ENCODE data around the gene TMBIM4. TPM values are rescaled to one million over a fixed set of nuclear protein-coding genes. Genes with fewer than 3 reads are reported as not detected.

TMBIM4 gene
- polyA plus RNA-seq, 2 donors, result 83.6 to 104 TPM

DNA sequence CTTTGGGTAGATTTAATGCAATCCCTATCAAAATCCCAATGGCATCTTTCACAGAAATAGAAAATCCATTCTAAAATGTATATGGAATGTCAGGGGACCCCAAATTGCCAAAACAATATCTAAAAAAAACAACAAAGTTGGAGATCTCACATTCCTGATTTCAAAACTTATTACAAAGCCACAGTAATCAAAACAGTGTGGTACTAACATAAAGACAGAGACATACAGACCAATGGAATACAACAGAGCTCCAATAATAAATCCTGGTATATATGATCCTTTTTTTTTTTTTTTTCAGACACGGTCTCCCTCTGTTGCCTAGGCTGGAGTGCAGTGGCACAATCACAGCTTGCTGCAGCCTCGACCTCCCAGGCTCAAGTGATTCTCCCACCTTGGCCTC, 4.7 kb downstream of the TMBIM4 start:
- WGBS, 2 donors, result 98 to 100% methylated on average over 2 of the region's 2 CpGs

DNA sequence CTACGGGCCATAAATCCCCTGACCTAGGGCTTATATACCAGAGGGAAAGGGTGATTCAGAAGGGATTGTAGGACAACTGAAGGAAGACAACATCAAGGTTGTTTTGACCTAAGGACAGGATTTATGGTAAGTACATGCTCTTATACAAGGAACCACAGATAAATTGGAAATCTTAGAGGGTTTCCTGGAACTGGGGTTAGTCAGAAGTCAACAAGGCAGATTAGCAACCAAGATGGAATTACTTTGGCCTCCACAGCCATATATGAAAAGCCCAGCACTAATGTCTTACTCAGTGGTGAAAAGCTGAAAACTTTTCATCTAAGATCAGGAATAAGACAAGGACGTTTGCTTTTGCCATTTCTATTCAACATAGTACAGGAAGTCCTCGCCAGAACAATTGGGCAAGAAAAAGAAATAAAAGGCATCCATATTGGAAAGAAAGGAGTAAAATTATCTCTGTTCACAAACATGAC, 5.4 kb downstream of the TMBIM4 start:
- Histone ChIP-seq H3K27me3 (ENCODE audit: control insufficient read depth in 1 of 2, insufficient read depth in 2 of 2, low read length in 2 of 2) (no peaks in the 10 kb centered on the region), H3K27ac (ENCODE audit: low read depth in 2 of 2, low read length in 1 of 2) (no peak overlapping the region), H3K4me3 (ENCODE audit: low read depth in 1 of 2, low read length in 2 of 2) (no peak overlapping the region), H3K9me3 (ENCODE audit: control insufficient read depth in 2 of 2, insufficient read depth in 1 of 2, low read depth in 1 of 2, low read length in 1 of 2) (peaks cover 0 to 3% of the 10 kb centered on the region in 2 donors), H3K4me1 (ENCODE audit: control insufficient read depth in 2 of 2, insufficient read depth in 2 of 2, low read length in 1 of 2) (peaks cover 0 to 3% of the 10 kb centered on the region in 2 donors), H3K36me3 (ENCODE audit: control insufficient read depth in 2 of 2, insufficient read depth in 2 of 2, low read length in 1 of 2) (peaks cover 4% of the 10 kb centered on the region in 2 donors)
- WGBS, 2 donors, result 88 to 89% methylated on average over 3 of the region's 3 CpGs

More for the DNA sequence above, 4.7 kb downstream of the TMBIM4 start:
- Histone ChIP-seq H3K36me3 (ENCODE audit: control insufficient read depth in 2 of 2, insufficient read depth in 2 of 2, low read length in 1 of 2) (peaks cover 0 to 4% of the 10 kb centered on the region in 2 donors), H3K4me3 (ENCODE audit: low read depth in 1 of 2, low read length in 2 of 2) (no peak overlapping the region), H3K27me3 (ENCODE audit: control insufficient read depth in 1 of 2, insufficient read depth in 2 of 2, low read length in 2 of 2) (no peaks in the 10 kb centered on the region), H3K4me1 (ENCODE audit: control insufficient read depth in 2 of 2, insufficient read depth in 2 of 2, low read length in 1 of 2) (peaks cover 0 to 3% of the 10 kb centered on the region in 2 donors), H3K27ac (ENCODE audit: low read depth in 2 of 2, low read length in 1 of 2) (no peak overlapping the region), H3K9me3 (ENCODE audit: control insufficient read depth in 2 of 2, insufficient read depth in 1 of 2, low read depth in 1 of 2, low read length in 1 of 2) (peaks cover 0 to 3% of the 10 kb centered on the region in 2 donors)

DNA sequence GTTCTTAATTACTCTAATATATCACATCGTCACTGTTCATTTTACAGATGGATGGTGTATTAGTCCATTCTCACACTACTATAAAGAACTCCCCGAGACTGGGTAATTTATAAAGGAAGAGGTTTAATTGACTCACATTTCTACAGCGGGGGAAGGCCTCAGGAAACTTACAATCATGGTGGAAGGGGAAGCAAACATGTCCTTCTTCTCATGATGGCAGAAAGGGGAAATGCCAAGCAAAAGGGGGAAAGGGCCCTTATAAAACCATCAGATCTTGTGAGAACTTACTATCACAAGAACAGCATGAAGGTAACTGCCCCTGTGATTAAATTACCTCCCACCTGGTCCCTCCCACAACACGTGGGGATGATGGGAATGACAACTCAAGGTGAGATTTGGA, 6.5 kb downstream of the TMBIM4 start:
- Histone ChIP-seq H3K4me3 (ENCODE audit: low read depth in 1 of 2, low read length in 2 of 2) (no peak overlapping the region), H3K27me3 (ENCODE audit: control insufficient read depth in 1 of 2, insufficient read depth in 2 of 2, low read length in 2 of 2) (no peaks in the 10 kb centered on the region), H3K9me3 (ENCODE audit: control insufficient read depth in 2 of 2, insufficient read depth in 1 of 2, low read depth in 1 of 2, low read length in 1 of 2) (peaks cover 0 to 3% of the 10 kb centered on the region in 2 donors), H3K4me1 (ENCODE audit: control insufficient read depth in 2 of 2, insufficient read depth in 2 of 2, low read length in 1 of 2) (peaks cover 0 to 3% of the 10 kb centered on the region in 2 donors), H3K36me3 (ENCODE audit: control insufficient read depth in 2 of 2, insufficient read depth in 2 of 2, low read length in 1 of 2) (peaks cover 4% of the 10 kb centered on the region in 2 donors), H3K27ac (ENCODE audit: low read depth in 2 of 2, low read length in 1 of 2) (no peak overlapping the region)
- WGBS, 2 donors, result 64 to 73% methylated on average over 4 of the region's 4 CpGs

DNA sequence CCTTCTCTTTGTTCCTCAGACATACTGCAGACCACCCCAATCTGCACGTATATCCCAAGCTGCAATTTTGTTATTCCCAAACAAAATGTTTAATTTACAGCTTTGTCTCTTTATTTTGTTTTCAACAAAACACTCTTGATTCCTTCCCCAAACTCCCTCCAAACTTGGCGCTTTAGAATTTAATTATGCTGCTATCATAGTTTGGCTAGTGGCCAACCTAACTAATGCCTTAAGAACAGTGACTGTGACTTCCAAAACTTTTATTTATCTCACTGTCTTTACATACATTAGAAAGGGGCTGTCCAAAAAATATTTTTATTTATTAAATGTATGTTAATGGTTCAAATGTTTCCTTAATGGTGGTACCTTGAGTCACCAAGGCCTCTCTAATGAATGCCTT, 7.1 kb downstream of the TMBIM4 start:
- Histone ChIP-seq H3K4me1 (ENCODE audit: control insufficient read depth in 2 of 2, insufficient read depth in 2 of 2, low read length in 1 of 2) (peaks cover 0 to 3% of the 10 kb centered on the region in 2 donors), H3K9me3 (ENCODE audit: control insufficient read depth in 2 of 2, insufficient read depth in 1 of 2, low read depth in 1 of 2, low read length in 1 of 2) (peaks cover 0 to 3% of the 10 kb centered on the region in 2 donors), H3K4me3 (ENCODE audit: low read depth in 1 of 2, low read length in 2 of 2) (no peak overlapping the region), H3K27me3 (ENCODE audit: control insufficient read depth in 1 of 2, insufficient read depth in 2 of 2, low read length in 2 of 2) (no peaks in the 10 kb centered on the region), H3K36me3 (ENCODE audit: control insufficient read depth in 2 of 2, insufficient read depth in 2 of 2, low read length in 1 of 2) (peaks cover 4% of the 10 kb centered on the region in 2 donors), H3K27ac (ENCODE audit: low read depth in 2 of 2, low read length in 1 of 2) (no peak overlapping the region)
- WGBS, 2 donors, result 77 to 87% methylated on average over 2 of the region's 2 CpGs

DNA sequence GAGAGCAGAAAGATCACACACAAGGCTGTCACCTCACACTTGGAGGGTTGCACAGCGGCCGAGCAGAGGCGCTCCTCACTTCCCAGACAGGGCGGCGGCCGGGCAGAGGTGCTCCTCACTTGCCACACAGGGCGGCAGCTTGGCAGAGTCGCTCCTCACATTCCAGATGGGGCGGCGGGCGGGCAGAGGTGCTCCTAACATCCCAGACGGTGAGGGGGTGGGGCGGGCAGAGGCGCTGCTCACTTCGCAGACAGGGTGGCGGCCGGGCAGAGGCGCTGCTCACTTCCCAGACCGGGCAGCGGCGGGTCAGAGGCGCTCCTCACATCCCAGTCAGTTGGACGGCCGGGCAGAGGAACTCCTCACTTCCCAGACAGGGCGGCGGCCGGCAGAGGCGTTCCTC, 9.1 kb downstream of the TMBIM4 start:
- Histone ChIP-seq H3K4me1 (ENCODE audit: control insufficient read depth in 2 of 2, insufficient read depth in 2 of 2, low read length in 1 of 2) (peaks cover 0 to 3% of the 10 kb centered on the region in 2 donors), H3K27me3 (ENCODE audit: control insufficient read depth in 1 of 2, insufficient read depth in 2 of 2, low read length in 2 of 2) (no peaks in the 10 kb centered on the region), H3K9me3 (ENCODE audit: control insufficient read depth in 2 of 2, insufficient read depth in 1 of 2, low read depth in 1 of 2, low read length in 1 of 2) (peaks cover 0 to 3% of the 10 kb centered on the region in 2 donors), H3K27ac (ENCODE audit: low read depth in 2 of 2, low read length in 1 of 2) (no peak overlapping the region), H3K36me3 (ENCODE audit: control insufficient read depth in 2 of 2, insufficient read depth in 2 of 2, low read length in 1 of 2) (peaks cover 4% of the 10 kb centered on the region in 2 donors), H3K4me3 (ENCODE audit: low read depth in 1 of 2, low read length in 2 of 2) (no peak overlapping the region)
- 94% methylated on average over 28 of the region's 28 CpGs for WGBS, 2 donors

DNA sequence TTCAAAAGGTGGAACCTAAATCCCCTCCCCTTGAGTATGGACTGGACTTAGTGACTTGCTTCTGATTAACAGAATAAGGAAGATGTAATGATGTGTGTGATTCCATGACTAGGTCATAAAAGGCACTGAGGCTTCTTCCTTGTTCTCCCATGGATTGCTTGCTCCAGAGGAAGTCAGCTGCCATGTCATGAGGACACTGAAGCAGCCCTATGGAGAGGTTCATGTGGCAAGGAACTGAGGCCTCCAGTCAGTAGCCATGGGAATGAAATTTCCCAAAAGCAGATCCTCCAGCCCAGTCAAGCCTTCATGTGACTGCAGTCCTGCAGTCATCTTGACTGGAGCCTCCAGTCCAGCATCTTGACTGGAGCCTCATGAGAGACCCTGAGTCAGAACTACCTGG, 10.7 kb downstream of the TMBIM4 start:
- Histone ChIP-seq H3K4me1 (ENCODE audit: control insufficient read depth in 2 of 2, insufficient read depth in 2 of 2, low read length in 1 of 2) (peaks cover 0 to 3% of the 10 kb centered on the region in 2 donors), H3K36me3 (ENCODE audit: control insufficient read depth in 2 of 2, insufficient read depth in 2 of 2, low read length in 1 of 2) (peaks cover 4% of the 10 kb centered on the region in 2 donors), H3K27me3 (ENCODE audit: control insufficient read depth in 1 of 2, insufficient read depth in 2 of 2, low read length in 2 of 2) (no peaks in the 10 kb centered on the region), H3K9me3 (ENCODE audit: control insufficient read depth in 2 of 2, insufficient read depth in 1 of 2, low read depth in 1 of 2, low read length in 1 of 2) (peaks cover 0 to 3% of the 10 kb centered on the region in 2 donors), H3K4me3 (ENCODE audit: low read depth in 1 of 2, low read length in 2 of 2) (no peak overlapping the region), H3K27ac (ENCODE audit: low read depth in 2 of 2, low read length in 1 of 2) (no peak overlapping the region)

DNA sequence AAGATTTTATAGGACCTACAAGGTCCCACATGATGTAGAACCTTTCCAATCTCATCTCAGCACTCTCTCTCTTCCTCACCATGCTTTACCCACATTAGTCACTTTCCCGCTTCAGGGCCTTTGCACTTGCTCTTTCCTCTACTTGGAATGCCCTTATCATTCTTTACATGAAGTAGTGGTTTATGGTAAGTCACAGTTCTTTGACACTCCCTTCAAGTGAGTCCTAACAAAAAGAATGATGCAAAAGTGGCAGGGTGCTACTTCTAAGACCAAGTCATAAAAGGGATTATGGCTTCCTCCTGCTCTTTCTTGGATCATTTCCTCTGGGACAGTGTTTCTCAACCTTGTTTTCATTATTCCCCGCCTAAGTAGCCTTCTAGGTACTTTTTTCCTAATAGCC, 13.1 kb downstream of the TMBIM4 start:
- H3K27ac ChIP-seq (ENCODE audit: low read depth in 2 of 2, low read length in 1 of 2), result no peak overlapping the region

DNA sequence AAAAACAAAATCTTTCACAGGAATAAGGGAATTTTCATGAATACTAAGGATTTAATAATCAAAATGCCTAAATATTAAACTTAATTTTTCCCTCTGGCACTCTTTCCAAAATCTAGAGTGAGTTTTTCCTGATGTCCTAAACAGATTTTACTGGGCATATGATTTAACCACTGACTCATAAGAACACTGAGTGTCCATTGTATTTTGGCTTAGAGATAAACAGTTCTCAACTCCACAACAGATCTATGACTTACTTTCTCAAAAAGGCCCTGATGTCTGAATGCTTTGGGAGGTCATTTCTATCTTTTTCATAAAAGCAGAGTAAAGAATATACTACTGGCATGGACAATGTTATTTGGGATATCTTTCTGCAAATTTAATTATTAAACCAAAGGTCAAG, 15.0 kb downstream of the TMBIM4 start:
- no peaks in the 10 kb centered on the region for H3K27me3 ChIP-seq (ENCODE audit: control insufficient read depth in 1 of 2, insufficient read depth in 2 of 2, low read length in 2 of 2)
- peaks cover under 1 to 3% of the 10 kb centered on the region in 2 donors for H3K36me3 ChIP-seq (ENCODE audit: control insufficient read depth in 2 of 2, insufficient read depth in 2 of 2, low read length in 1 of 2)
- no peak overlapping the region for H3K27ac ChIP-seq (ENCODE audit: low read depth in 2 of 2, low read length in 1 of 2)
- H3K4me3 ChIP-seq (ENCODE audit: low read depth in 1 of 2, low read length in 2 of 2), result no peak overlapping the region
- H3K4me1 ChIP-seq (ENCODE audit: control insufficient read depth in 2 of 2, insufficient read depth in 2 of 2, low read length in 1 of 2), result no peaks in the 10 kb centered on the region
- no peaks in the 10 kb centered on the region for H3K9me3 ChIP-seq (ENCODE audit: control insufficient read depth in 2 of 2, insufficient read depth in 1 of 2, low read depth in 1 of 2, low read length in 1 of 2)

More for the DNA sequence above, 13.1 kb downstream of the TMBIM4 start:
- no peaks in the 10 kb centered on the region for H3K27me3 ChIP-seq (ENCODE audit: control insufficient read depth in 1 of 2, insufficient read depth in 2 of 2, low read length in 2 of 2)
- 94 to 96% methylated on average over 2 of the region's 2 CpGs for WGBS, 2 donors
- H3K36me3 ChIP-seq (ENCODE audit: control insufficient read depth in 2 of 2, insufficient read depth in 2 of 2, low read length in 1 of 2), result peaks cover 4% of the 10 kb centered on the region in 2 donors
- no peak overlapping the region for H3K4me3 ChIP-seq (ENCODE audit: low read depth in 1 of 2, low read length in 2 of 2)
- H3K9me3 ChIP-seq (ENCODE audit: control insufficient read depth in 2 of 2, insufficient read depth in 1 of 2, low read depth in 1 of 2, low read length in 1 of 2), result peaks cover 0 to 3% of the 10 kb centered on the region in 2 donors
- H3K4me1 ChIP-seq (ENCODE audit: control insufficient read depth in 2 of 2, insufficient read depth in 2 of 2, low read length in 1 of 2), result peaks cover 0 to 3% of the 10 kb centered on the region in 2 donors

DNA sequence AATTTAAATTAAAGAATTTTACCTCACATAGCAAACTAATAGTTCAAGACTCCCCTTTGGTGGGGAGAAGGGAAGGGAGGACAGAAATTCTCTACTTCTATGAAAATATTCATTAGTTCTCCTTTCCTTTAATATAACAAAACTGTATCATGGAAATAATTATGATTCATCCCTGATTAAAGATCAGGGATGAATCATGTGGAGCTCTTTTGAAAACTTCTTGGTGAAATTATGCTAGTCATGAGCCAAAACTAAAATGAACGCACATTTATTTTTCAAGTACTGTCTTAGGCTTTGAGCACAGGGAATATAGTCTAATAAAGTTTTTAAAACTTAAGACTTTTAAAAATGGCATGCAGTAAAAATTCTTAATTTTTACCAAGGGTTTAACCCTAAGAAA, 17.1 kb downstream of the TMBIM4 start:
- H3K9me3 ChIP-seq (ENCODE audit: control insufficient read depth in 2 of 2, insufficient read depth in 1 of 2, low read depth in 1 of 2, low read length in 1 of 2), result no peaks in the 10 kb centered on the region
- no peaks in the 10 kb centered on the region for H3K4me1 ChIP-seq (ENCODE audit: control insufficient read depth in 2 of 2, insufficient read depth in 2 of 2, low read length in 1 of 2)
- no peak overlapping the region for H3K4me3 ChIP-seq (ENCODE audit: low read depth in 1 of 2, low read length in 2 of 2)
- no peak overlapping the region for H3K27ac ChIP-seq (ENCODE audit: low read depth in 2 of 2, low read length in 1 of 2)
- H3K36me3 ChIP-seq (ENCODE audit: control insufficient read depth in 2 of 2, insufficient read depth in 2 of 2, low read length in 1 of 2), result peaks cover 0 to 3% of the 10 kb centered on the region in 2 donors
- WGBS, 2 donors, result 42 to 58% methylated on average over 1 of the region's 1 CpG
- H3K27me3 ChIP-seq (ENCODE audit: control insufficient read depth in 1 of 2, insufficient read depth in 2 of 2, low read length in 2 of 2), result no peaks in the 10 kb centered on the region

DNA sequence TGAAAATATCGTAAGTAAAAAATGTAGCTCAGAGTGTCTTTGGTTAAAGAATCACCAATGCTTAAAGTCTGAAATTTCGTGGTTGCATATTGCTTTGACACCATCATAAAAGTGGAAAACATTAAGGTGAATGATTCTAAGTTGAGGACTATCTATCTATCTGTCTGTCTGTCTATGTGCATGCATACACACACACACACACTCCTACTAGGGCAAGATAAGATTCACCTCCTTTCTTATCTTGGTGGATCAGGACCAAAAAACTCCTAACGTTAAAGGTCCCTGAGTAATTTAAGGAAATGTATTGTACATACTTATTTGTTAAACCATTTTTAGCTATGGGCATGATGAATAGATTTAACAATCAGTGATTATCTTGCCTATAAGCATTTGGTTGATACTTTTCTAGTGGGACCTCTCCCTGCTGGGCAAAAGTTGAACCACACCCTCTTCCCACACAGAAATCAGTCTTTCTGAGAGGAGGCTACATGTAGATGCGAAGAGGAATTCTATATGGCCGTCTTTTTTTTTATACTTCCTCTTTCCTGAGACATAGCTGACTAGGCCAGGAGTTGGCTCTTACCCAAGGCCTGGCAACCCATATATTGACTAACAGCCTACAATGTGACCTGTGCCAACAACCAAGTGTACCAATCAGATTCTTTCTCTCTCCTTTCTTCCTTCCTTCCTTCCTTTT, 19.9 kb downstream of the TMBIM4 start:
- no peak overlapping the region for H3K4me3 ChIP-seq (ENCODE audit: low read depth in 1 of 2, low read length in 2 of 2)
- H3K27ac ChIP-seq (ENCODE audit: low read depth in 2 of 2, low read length in 1 of 2), result no peak overlapping the region
- 80 to 83% methylated on average over 5 of the region's 5 CpGs for WGBS, 2 donors
- H3K4me1 ChIP-seq (ENCODE audit: control insufficient read depth in 2 of 2, insufficient read depth in 2 of 2, low read length in 1 of 2), result no peaks in the 10 kb centered on the region
- H3K27me3 ChIP-seq (ENCODE audit: control insufficient read depth in 1 of 2, insufficient read depth in 2 of 2, low read length in 2 of 2), result no peaks in the 10 kb centered on the region
- H3K36me3 ChIP-seq (ENCODE audit: control insufficient read depth in 2 of 2, insufficient read depth in 2 of 2, low read length in 1 of 2), result peaks cover 0 to 3% of the 10 kb centered on the region in 2 donors
- no peaks in the 10 kb centered on the region for H3K9me3 ChIP-seq (ENCODE audit: control insufficient read depth in 2 of 2, insufficient read depth in 1 of 2, low read depth in 1 of 2, low read length in 1 of 2)
